GM12892 (cell line): Measurements from ENCODE around the gene PROSER3.

Experiments
- POLR2A ChIP-seq: IDR thresholded peaks from 2 replicates; pipeline ENCODE4 v1.6.1; 2011; ENCODE audit warnings: low read depth, low read length, control low read depth
- POLR2AphosphoS5 ChIP-seq: IDR thresholded peaks from 2 replicates; pipeline ENCODE4 v1.6.1; 2011; ENCODE audit warnings: low read depth, low read length, control low read depth
- TAF1 ChIP-seq: IDR thresholded peaks from 2 replicates; pipeline ENCODE4 v1.6.1; 2011; ENCODE audit warnings: low read depth, mild to moderate bottlenecking, control low read depth, low read length, borderline replicate concordance

DNA sequence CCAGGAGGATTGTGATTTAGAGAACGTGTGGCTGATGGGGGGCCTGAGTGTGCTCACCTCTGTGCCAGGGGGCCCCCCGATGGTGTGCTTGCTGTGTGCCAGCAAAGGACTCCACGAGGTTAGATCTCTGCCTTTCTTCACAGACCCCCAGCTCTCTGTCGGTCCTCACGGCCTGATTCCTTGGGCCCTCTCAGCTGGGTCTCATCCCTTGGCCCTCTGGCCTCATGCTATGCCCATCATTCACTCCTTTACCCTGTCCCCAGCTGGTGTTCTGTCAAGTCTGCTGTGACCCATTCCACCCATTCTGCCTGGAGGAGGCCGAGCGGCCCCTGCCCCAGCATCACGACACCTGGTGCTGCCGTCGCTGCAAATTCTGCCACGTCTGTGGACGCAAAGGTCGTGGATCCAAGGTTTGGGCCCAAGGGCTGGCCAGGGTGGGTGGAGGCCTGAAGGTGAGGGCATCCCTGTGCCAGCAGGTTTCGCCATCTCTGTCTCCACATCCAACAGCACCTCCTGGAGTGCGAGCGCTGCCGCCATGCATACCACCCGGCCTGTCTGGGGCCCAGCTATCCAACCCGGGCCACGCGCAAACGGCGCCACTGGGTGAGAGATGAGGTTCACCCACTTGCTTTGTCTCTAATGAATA lies 32.6 kb upstream of the PROSER3 start:
- TF ChIP-seq TAF1, result no peak
- no peak for TF ChIP-seq POLR2A
- TF ChIP-seq POLR2AphosphoS5, result no peak
